Ovary (tissue), 3 donors: ENCODE results near the gene SETX.

Experiments used
- CTCF ChIP-seq, 3 donors: fragments of 450-650 bp in 2 of 3; fragments of 200-600 bp in 1 of 3; IDR thresholded peaks; one replicate each; pipeline versions ENCODE4 v1.5.1 to v1.8.0; 2016 to 2022; ENCODE audit warnings: antibody characterized with exemption in 3 of 3, mild to moderate bottlenecking in 1 of 3
- POLR2A ChIP-seq: fragments of 450-650 bp; IDR thresholded peaks from one replicate; pipeline ENCODE4 v1.6.1; 2017; ENCODE audit warnings: antibody characterized with exemption, mild to moderate bottlenecking, moderate library complexity
- donor health status: DM: no; HTN: no; CAD: no.

GRCh38 chr9:132384376-132384775, 29.6 kb upstream of the SETX start:
- TF ChIP-seq POLR2A (no peak), CTCF (IDR thresholded peaks at IDR 0.05) (no peak)
